Stimulated activated CD4-positive, alpha-beta T cell treated with anti-CD3 and anti-CD28 coated beads, Interleukin-15, amount 100 ng/mL, for 24 hours (primary cell): Measurements from ENCODE around the gene CD9.
A peak's percentile ranks its signal among the peaks of the same experiment; 100 is the strongest.
"Not testable (repeated sequence)": the region's sequence is repeated elsewhere in the genome, so short reads cannot be mapped to it uniquely, and the experiment has no call there.

ENCODE experiments used
- DNase-seq: peaks from one replicate; pipeline ENCODE4 v3.0.0-alpha.2; 2020

The CD9 gene

GRCh38 chr12:6200256-6201212 lies at the start of gene CD9:
Gene CD9, plus strand, starts transcription at chr12:6200400. Its CDS starts 100 bp downstream, at chr12:6200500.
- peak; percentile 56 for DNase-seq

DNA sequence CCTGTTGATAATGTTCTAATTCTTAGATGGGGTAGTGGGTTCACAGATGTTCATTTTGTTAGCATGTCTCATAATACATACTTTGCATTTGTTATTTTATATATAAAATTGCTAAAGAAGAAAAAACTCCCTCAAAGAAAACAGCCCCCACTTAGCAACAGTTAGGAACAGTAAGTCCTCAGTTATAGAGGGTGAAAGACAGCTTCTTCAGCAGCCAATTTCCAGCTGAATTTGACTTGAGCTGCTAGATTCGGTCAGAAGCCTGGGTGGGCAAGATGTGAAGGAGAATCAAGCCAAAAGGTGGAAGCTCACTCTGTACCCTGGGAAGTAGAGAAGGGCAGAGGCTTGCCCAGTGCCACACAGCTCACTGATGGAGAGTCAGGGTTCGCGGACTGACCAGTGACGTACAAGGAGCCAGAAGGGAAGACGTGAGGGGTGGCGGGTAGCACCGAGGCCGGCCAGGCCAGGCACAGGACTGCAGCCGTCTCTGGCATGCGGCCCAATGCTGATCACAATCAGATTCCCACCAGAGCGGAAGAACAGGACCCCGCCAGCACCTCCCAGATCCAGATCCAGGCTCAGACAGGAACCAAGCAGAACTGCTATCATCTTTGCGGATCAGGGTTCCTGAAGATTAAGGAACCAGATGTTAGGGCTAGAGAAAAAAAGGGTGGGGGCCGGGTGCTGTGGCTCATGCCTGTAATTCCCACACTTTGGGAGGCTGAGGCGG lies 45.3 kb upstream of the CD9 start:
- DNase-seq, result no peak

GRCh38 chr12:6157482-6157881 lies 42.7 kb upstream of the CD9 start:
- DNase-seq, result no peak

DNA sequence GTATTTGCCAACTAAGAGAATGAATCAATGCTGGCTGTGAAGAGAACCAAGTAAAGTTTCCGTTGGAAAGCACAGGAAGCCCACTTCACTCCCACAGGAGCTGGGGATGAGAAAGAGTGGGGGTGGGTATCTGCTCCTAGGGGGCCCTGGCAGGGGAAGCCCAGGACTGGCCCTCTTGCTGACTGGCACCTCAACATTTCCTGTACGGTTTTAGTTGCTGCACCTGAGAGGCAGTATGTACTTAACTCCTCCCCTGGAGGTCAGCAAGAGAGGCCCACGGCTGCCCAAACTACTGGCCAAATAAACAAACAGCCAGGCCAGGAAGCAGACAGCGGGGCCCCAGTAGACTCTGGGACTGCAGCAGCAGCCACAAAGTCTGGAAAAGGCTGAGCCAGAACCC lies 41.9 kb upstream of the CD9 start:
- DNase-seq, result no peak

- DNase-seq, result no peak
Observed at GRCh38 chr12:6158749-6159148, 41.5 kb upstream of the CD9 start.

DNA sequence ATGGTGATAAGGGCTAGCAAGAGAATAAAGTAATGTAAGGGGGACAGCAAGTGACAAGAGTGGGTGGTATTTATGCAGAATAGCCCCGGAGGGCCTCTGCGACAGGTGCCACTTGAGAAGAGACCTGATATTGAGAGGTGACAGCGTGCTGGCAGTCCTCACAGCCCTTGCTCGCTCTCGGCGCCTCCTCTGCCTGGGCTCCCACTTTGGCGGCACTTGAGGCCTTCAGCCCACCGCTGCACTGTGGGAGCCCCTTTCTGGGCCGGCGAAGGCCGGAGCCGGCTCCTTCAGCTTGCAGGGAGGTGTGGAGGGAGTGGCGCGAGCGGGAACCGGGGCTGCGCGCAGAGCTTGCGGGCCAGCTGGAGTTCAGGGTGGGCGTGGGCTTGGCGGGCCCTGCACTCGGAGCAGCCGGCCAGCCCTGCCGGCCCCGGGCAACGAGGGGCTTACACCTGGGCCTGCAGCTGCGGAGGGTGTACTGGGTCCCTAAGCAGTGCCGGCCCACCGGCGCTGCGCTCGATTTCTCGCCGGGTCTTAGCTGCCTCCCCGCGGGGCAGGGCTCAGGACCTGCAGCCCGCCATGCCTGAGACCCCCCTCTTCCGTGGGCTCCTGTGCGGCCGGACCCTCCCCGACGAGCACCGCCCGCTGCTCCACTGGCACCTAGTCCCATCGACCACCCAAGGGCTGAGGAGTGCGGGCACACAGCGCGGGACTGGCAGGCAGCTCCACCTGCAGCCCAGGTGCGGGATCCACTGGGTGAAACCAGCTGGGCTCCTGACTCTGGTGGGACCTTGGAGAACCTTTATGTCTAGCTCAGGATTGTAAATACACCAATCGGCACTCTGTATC lies 40.8 kb upstream of the CD9 start:
- not testable (repeated sequence) for DNase-seq

DNA sequence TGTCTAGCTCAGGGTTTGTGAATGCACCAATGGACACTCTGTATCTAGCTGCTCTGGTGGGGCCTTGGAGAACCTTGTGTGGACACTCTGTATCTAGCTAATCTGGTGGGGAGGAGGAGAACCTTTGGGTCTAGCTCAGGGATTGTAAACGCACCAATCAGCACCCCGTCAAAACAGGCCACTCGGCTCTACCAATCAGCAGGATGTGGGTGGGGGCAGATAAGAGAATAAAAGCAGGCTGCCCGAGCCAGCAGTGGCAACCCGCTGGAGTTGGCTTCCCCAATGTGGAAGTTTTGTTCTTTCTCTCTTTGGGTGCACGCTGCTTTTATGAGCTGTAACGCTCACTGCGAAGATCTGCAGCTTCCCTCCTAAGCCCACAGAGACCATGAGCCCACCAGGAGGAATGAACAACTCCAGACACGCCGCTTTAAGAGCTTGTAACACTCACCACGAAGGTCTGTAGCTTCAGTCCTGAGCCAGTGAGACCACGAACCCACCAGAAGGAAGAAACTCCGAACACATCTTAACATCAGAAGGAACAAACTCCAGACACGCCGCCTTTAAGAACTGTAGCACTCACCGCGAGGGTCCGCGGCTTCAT lies 40.1 kb upstream of the CD9 start:
- not testable (repeated sequence) for DNase-seq

DNA sequence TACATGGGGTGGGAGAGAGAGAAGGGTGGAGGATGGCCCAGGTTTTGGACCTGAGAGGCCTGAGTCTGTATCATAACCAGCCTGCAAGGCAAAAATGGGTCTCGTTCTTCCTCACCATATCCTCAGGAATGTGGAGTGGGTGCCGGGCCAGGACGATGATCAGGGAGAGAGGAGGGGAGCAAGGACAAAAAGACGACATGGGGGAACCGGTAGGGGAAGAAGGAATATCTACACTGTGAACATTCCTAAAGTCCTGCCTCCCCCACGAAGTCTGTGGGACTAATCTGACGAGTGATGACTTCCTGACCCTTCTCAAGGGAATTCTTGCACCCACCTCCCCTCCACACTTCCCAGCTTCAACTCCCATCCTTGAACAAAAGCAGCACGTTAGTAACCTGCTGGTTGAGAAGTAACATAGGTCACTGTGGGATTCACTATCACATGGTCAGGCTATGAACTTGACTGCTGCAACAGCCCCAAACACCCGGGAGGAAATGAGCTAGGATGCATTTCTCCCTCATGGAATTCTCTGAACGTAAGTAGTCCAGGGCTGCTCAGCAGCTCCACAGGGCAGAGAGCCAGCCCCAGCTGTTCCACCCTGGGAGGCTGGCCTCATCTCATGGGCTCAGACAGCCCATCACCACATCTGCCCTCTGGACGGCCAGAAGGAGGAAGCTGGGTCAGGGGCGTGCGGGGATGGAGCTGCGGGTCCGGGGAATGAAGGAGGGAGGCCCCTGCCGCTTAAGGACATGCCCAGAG lies 38.9 kb upstream of the CD9 start:
- no peak for DNase-seq

GRCh38 chr12:6163416-6164060 lies 36.7 kb upstream of the CD9 start:
- no peak for DNase-seq

- no peak for DNase-seq
Observed at GRCh38 chr12:6165395-6165794, 34.8 kb upstream of the CD9 start.

GRCh38 chr12:6166808-6167207 lies 33.4 kb upstream of the CD9 start:
- no peak for DNase-seq

- peak; percentile 81 for DNase-seq
Observed at GRCh38 chr12:6167327-6168280, 32.6 kb upstream of the CD9 start.

GRCh38 chr12:6171409-6172015 lies 28.7 kb upstream of the CD9 start:
- DNase-seq, result no peak

GRCh38 chr12:6172086-6172485 lies 28.1 kb upstream of the CD9 start:
- DNase-seq, result no peak

DNA sequence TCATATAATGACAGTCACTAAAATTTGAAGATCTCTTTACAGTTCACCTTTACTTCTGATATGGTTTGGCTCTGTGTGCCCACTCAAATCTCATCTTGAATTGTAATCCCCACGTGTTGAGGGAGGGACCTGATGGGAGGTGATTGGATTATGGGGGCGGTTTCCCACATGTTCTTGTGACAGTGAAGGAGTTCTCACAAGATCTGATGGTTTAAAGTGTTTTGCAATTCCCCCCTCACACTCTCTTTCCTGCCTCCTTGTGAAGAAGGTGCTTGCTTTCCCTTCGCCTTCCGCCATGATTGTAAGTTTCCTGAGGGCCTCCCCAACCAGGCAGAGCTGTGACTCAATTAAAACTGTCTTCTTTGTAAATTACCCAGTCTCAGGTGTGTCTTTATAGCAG lies 27.3 kb upstream of the CD9 start:
- DNase-seq, result no peak

- no peak for DNase-seq
Observed at GRCh38 chr12:6177642-6178358, 22.4 kb upstream of the CD9 start.

- no peak for DNase-seq
Observed at GRCh38 chr12:6178981-6179761, 21.0 kb upstream of the CD9 start.
